HG02623 (cell line): ENCODE data around the gene IL36B.

Experiments
- ATAC-seq: cut with Tn5 transposase; IDR thresholded peaks from one replicate; pipeline ENCODE4 v1.9.1; 2021; ENCODE audit warnings: moderate library complexity; ENCODE audit not compliant: unreplicated experiment

Gene IL36B

DNA sequence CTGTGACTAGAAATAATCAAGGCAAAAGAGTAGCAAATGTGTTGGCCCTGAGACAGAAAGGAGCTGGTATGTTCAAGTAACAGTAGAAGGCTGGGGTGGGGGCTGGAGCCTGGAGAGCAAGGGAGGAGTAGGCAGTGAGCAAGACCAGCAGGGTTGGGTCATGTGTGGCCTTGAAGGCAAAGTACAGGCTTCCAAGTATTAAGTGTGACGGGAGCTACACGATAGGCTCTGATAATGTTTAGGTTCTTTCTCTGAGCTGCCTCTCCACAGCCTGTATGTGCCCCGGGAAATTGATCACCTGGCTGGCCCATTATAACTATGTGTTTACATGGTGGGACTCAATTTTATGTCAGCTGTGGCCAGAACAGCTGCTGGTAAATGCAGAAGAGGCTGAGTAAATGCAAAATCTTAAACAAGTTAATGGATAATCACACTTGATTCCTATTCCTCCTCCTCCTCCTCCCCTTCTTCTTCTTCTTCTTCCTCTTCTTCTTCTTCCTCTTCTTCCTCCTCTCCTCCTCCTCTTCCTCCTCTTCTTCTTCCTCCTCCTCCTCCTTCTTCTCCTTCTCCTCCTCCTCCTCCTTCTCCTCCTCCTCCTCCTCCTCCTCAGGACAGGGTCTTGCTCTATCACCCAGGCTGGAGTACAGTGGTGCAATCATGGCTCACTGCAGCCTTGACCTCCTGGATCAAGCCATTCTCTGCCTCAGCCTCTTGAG, 24.4 kb upstream of the IL36B start:
- ATAC-seq: no peak

DNA sequence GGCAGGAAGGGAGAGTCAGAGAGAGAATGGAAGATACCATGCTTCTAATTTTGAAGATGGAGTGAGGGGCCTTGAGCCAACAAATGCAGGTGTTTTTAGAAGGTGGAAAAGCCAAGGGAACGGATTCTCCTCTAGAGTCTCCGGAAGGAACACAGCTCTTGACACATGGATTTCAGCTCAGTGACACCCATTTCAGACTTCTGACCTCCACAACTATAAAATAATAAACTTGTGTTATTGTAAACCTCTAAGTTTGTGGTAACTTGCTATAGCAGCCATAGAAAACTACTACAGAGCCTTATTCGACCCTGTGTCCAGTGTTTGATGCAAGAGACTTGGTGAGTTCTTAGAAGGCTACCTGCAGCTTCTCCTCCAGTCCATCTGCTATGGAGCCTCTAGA, 22.9 kb upstream of the IL36B start:
- ATAC-seq: no peak

- ATAC-seq: no peak
Measured at GRCh38 chr2:113075030-113075429, 22.4 kb upstream of the IL36B start.

- no peak for ATAC-seq
Measured at GRCh38 chr2:113073325-113073834, 20.7 kb upstream of the IL36B start.

GRCh38 chr2:113072584-113072983, 19.9 kb upstream of the IL36B start:
- ATAC-seq: no peak

DNA sequence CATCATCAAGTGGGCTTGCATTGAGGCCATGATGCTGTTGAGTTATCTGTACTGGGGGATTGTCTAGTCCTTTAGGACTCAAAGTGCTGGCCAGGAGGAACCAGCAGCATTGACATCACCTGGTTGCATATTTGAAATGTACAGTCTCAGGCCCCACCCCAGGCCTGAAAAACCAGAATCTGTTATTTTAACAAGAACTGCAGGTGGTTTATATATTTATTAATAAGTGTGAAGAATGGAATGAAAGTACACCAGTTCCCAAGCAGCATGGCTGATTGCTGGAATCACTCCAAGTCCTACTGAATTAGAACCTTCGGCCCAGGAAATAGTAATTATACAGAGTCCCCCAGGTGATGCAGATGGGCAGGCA, 17.9 kb upstream of the IL36B start:
- ATAC-seq: no peak

- no peak for ATAC-seq
Measured at GRCh38 chr2:113069676-113070605, 17.3 kb upstream of the IL36B start.

- ATAC-seq: no peak
Measured at GRCh38 chr2:113068706-113069485, 16.2 kb upstream of the IL36B start.

DNA sequence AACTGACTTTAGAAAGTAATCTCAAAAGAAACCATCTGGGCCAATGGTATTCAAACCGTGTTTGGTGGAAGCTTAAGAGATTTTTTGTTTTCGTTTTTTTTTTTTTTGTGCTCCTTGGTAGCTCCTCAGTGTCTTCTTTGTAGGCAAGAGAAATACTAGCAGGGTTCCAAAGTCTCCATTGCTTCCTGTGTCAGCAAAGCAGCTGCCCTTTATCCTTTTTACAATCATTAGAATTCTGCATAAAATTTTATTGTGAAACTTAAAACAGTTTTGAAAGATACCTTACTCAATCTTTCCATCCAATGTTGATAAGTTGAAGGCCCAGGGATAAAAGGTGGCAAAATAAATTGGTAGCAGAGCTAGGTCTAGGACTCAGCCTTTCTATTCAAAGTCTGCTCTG, 15.6 kb upstream of the IL36B start:
- no peak for ATAC-seq

- ATAC-seq: no peak
Measured at GRCh38 chr2:113067681-113068080, 15.0 kb upstream of the IL36B start, which contains the start of gene IL1F10. Gene IL1F10 (plus strand): TSS chr2:113067970. CDS start chr2:113072739, 4,769 bp downstream.

- no peak for ATAC-seq
Measured at GRCh38 chr2:113064898-113065297, 12.2 kb upstream of the IL36B start.

DNA sequence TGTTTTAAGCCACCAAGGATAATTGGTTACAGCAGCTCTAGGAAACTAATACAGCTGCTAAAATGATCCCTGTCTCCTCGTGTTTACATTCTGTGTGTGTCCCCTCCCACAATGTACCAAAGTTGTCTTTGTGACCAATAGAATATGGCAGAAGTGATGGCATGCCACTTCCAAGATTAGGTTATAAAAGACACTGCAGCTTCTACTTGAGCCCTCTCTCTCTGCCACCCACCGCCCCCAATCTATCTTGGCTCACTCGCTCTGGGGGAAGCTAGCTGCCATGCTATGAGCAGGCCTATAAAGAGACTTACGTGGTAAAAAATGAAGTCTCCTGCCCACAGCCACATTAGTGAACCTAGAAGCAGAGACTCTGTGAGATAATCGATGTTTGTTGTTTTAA, 11.6 kb upstream of the IL36B start:
- ATAC-seq: no peak

- ATAC-seq: no peak
Measured at GRCh38 chr2:113061896-113062770, 9.5 kb upstream of the IL36B start.

DNA sequence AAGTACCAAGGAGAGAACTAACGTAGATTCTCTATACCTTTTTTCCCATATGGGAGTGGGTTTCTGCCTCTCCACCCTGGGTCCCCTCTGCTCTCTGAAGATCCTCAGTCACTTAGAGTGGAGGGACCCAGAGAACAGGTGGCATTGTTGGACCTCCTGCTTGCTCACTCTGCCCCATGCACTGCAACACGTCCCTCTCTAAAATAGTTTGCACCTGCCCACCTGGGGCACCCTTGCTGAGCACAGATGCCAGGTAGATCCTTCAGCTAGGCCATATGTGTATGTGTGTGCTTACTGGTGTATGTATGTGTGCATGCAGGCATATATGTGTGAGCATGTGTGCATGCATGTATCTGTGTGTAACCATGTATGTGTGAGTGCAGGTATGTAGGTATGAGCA, 8.6 kb upstream of the IL36B start:
- no peak for ATAC-seq

GRCh38 chr2:113060796-113061195, 8.1 kb upstream of the IL36B start:
- no peak for ATAC-seq

GRCh38 chr2:113060396-113060795, 7.7 kb upstream of the IL36B start:
- no peak for ATAC-seq

DNA sequence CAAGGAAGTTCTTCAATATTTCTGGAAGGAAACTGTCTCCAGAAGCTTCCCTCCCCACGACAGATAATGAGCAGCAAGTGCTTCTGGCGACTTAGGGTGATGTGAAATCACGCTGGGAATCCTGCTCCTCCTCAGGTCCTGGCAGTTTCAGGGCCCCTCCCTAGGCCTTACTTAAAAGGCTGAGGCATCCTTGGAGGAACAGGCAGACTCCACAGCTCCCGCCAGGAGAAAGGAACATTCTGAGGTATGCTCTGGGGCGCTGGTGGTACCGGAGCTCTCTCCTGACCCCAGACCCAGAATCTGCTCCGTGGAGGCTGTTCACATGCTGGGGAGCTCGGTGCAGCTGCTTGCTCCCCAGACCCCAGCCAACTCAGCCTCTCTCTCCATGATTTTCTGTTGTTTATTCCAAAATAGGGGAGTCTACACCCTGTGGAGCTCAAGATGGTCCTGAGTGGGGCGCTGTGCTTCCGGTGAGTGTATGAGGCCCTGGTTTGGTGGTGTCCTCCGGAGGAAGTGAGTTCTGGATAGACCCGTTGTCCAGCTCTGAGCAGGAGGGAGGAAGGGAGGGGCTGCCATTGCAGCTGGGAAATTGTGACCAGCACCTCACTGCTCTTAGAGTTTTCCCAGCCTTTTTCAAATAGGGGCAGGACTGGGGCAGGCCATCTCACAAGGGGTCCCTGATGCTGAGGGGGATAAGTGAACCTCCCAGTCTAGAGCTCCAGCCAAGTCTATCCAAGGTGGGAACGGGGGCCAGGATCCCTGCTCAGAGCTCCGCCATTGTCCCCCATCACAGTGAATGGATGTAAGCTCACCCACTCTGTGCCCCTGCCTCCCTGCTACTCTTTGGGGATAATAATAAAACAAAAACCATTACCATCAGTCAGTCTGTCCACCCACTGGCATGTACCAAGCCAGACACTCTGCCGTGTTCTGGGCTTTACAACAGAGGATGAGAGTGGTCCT, 6.6 kb upstream of the IL36B start, which contains the start of gene IL36RN:
Gene IL36RN (plus strand): TSS at position 201 of the 963 bp plus-strand sequence. CDS start 241 bp downstream, at position 442.
- no peak for ATAC-seq

- ATAC-seq: no peak
Measured at GRCh38 chr2:113058411-113058994, 5.8 kb upstream of the IL36B start.
